ENCODE results near the gene RAB6A.

The RAB6A gene

GRCh38 chr11:73659961-73660360 lies 100.9 kb downstream of the RAB6A start:
- no peak for ATAC-seq (ENCODE audit: low read depth)
- Histone ChIP-seq H3K4me3 (ENCODE audit: severe bottlenecking) (no peak overlapping the region), H3K36me3 (ENCODE audit: low read depth) (no peaks in the 10 kb centered on the region), H3K4me1 (ENCODE audit: insufficient read depth, poor library complexity, severe bottlenecking) (no peaks in the 10 kb centered on the region), H3K9me3 (ENCODE audit: severe bottlenecking) (no peaks in the 10 kb centered on the region), H3K27me3 (ENCODE audit: insufficient read depth, poor library complexity, severe bottlenecking) (no peaks in the 10 kb centered on the region), H3K27ac (ENCODE audit: poor library complexity, severe bottlenecking) (no peak overlapping the region)
- DNase-seq (ENCODE audit: low spot score) = no peak
- TF ChIP-seq CTCF (IDR thresholded peaks at IDR 0.05; ENCODE audit: poor library complexity, severe bottlenecking) = no peak

GRCh38 chr11:73656985-73657384 lies 103.9 kb downstream of the RAB6A start:
- DNase-seq (ENCODE audit: low spot score) (no peak), ATAC-seq (ENCODE audit: low read depth) (no peak)
- no peak overlapping the region for H3K27ac ChIP-seq (ENCODE audit: poor library complexity, severe bottlenecking)
- no peak for TF ChIP-seq CTCF (IDR thresholded peaks at IDR 0.05; ENCODE audit: poor library complexity, severe bottlenecking)
- no peaks in the 10 kb centered on the region for H3K36me3 ChIP-seq (ENCODE audit: low read depth)
- no peaks in the 10 kb centered on the region for H3K27me3 ChIP-seq (ENCODE audit: insufficient read depth, poor library complexity, severe bottlenecking)
- H3K4me3 ChIP-seq (ENCODE audit: severe bottlenecking) = no peak overlapping the region
- no peaks in the 10 kb centered on the region for H3K4me1 ChIP-seq (ENCODE audit: insufficient read depth, poor library complexity, severe bottlenecking)
- no peaks in the 10 kb centered on the region for H3K9me3 ChIP-seq (ENCODE audit: severe bottlenecking)

- Histone ChIP-seq H3K36me3 (ENCODE audit: low read depth) (no peaks in the 10 kb centered on the region), H3K4me1 (ENCODE audit: insufficient read depth, poor library complexity, severe bottlenecking) (no peaks in the 10 kb centered on the region), H3K27me3 (ENCODE audit: insufficient read depth, poor library complexity, severe bottlenecking) (no peaks in the 10 kb centered on the region), H3K9me3 (ENCODE audit: severe bottlenecking) (no peaks in the 10 kb centered on the region), H3K4me3 (ENCODE audit: severe bottlenecking) (no peak overlapping the region), H3K27ac (ENCODE audit: poor library complexity, severe bottlenecking) (no peak overlapping the region)
- no peak for DNase-seq (ENCODE audit: low spot score)
- no peak for TF ChIP-seq CTCF (IDR thresholded peaks at IDR 0.05; ENCODE audit: poor library complexity, severe bottlenecking)
- ATAC-seq (ENCODE audit: low read depth) = no peak
Measured at GRCh38 chr11:73655686-73656085, 105.2 kb downstream of the RAB6A start.

- ATAC-seq (ENCODE audit: low read depth) (no peak), DNase-seq (ENCODE audit: low spot score) (no peak)
- no peak overlapping the region for H3K4me3 ChIP-seq (ENCODE audit: severe bottlenecking)
- TF ChIP-seq CTCF (IDR thresholded peaks at IDR 0.05; ENCODE audit: poor library complexity, severe bottlenecking) = no peak
- H3K27ac ChIP-seq (ENCODE audit: poor library complexity, severe bottlenecking) = no peak overlapping the region
- H3K9me3 ChIP-seq (ENCODE audit: severe bottlenecking) = no peaks in the 10 kb centered on the region
- H3K27me3 ChIP-seq (ENCODE audit: insufficient read depth, poor library complexity, severe bottlenecking) = no peaks in the 10 kb centered on the region
- no peaks in the 10 kb centered on the region for H3K4me1 ChIP-seq (ENCODE audit: insufficient read depth, poor library complexity, severe bottlenecking)
- H3K36me3 ChIP-seq (ENCODE audit: low read depth) = no peaks in the 10 kb centered on the region
Measured at GRCh38 chr11:73654482-73655021, 106.3 kb downstream of the RAB6A start.

- no peak for ATAC-seq (ENCODE audit: low read depth)
- no peaks in the 10 kb centered on the region for H3K4me1 ChIP-seq (ENCODE audit: insufficient read depth, poor library complexity, severe bottlenecking)
- no peak for TF ChIP-seq CTCF (IDR thresholded peaks at IDR 0.05; ENCODE audit: poor library complexity, severe bottlenecking)
- H3K9me3 ChIP-seq (ENCODE audit: severe bottlenecking) = no peaks in the 10 kb centered on the region
- no peaks in the 10 kb centered on the region for H3K27me3 ChIP-seq (ENCODE audit: insufficient read depth, poor library complexity, severe bottlenecking)
- no peak overlapping the region for H3K4me3 ChIP-seq (ENCODE audit: severe bottlenecking)
- no peak for DNase-seq (ENCODE audit: low spot score)
- no peak overlapping the region for H3K27ac ChIP-seq (ENCODE audit: poor library complexity, severe bottlenecking)
- H3K36me3 ChIP-seq (ENCODE audit: low read depth) = no peaks in the 10 kb centered on the region
Measured at GRCh38 chr11:73653996-73654395, 106.9 kb downstream of the RAB6A start.
